22Rv1 (cell line): ENCODE data around the gene CLDN5.

Experiments used
- H3K27ac ChIP-seq: fragments of 450-650 bp; 2 replicates; pipeline ENCODE4 v1.5.1; 2017
- ZFX ChIP-seq: fragments of 450-650 bp; IDR thresholded peaks from 2 replicates; pipeline ENCODE4 v1.6.1; 2017; ENCODE audit warnings: antibody characterized with exemption, borderline replicate concordance
- TF ChIP-seq, protein P1 (sequence below): fragments of 450-650 bp; IDR thresholded peaks from 2 replicates; pipeline ENCODE4 v1.5.1; 2017; ENCODE audit warnings: mild to moderate bottlenecking

Gene CLDN5

DNA sequence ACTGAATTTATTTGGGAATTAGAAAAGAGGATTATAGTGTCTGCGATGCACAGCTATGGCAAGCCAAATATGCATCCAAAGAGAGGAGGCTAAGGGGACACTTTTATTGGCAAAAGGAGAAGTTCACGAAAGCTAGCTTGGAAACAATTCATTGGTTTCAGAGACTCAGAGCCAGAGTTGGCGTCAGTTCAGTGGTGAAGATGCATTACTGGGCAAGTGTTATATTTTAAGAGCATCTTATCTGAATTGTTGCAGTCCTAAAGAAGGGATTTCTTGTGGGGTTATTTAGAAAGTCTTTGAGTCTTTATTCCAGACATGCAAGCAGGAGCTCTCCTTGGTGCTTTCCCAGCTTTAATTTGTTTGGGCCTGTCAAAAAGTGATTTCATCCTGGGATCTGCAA is 15.0 kb downstream of the CLDN5 start:
- no peak overlapping the region for H3K27ac ChIP-seq
- TF ChIP-seq ZFX: no peak
- TF ChIP-seq, protein P1, sequence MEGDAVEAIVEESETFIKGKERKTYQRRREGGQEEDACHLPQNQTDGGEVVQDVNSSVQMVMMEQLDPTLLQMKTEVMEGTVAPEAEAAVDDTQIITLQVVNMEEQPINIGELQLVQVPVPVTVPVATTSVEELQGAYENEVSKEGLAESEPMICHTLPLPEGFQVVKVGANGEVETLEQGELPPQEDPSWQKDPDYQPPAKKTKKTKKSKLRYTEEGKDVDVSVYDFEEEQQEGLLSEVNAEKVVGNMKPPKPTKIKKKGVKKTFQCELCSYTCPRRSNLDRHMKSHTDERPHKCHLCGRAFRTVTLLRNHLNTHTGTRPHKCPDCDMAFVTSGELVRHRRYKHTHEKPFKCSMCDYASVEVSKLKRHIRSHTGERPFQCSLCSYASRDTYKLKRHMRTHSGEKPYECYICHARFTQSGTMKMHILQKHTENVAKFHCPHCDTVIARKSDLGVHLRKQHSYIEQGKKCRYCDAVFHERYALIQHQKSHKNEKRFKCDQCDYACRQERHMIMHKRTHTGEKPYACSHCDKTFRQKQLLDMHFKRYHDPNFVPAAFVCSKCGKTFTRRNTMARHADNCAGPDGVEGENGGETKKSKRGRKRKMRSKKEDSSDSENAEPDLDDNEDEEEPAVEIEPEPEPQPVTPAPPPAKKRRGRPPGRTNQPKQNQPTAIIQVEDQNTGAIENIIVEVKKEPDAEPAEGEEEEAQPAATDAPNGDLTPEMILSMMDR: no peak

- no peak for TF ChIP-seq ZFX
- TF ChIP-seq, protein P1: no peak
- no peak overlapping the region for H3K27ac ChIP-seq
Observed at GRCh38 chr22:19508024-19508776, 16.0 kb downstream of the CLDN5 start.

DNA sequence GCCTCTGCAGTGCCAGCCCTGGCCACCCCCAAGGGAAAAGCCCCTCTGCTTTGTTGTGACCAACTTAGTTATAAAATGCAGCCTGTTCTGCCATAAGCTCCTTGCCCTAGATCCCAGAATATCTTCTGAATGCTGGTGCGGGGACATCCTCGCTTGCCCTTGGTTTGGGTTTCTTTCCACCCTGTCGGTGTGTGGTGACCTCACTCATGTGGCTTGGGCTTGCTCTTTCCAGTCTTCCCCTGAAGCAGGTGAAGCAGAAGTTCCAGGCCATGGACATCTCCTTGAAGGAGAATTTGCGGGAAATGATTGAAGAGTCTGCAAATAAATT is 16.7 kb downstream of the CLDN5 start:
- TF ChIP-seq, protein P1: no peak
- no peak for TF ChIP-seq ZFX
- H3K27ac ChIP-seq: no peak overlapping the region

- no peak overlapping the region for H3K27ac ChIP-seq
- TF ChIP-seq, protein P1: no peak
- no peak for TF ChIP-seq ZFX
Observed at GRCh38 chr22:19506212-19506611, 18.0 kb downstream of the CLDN5 start.

- TF ChIP-seq ZFX: no peak
- TF ChIP-seq, protein P1: no peak
- no peak overlapping the region for H3K27ac ChIP-seq
Observed at GRCh38 chr22:19505735-19506126, 18.5 kb downstream of the CLDN5 start.

DNA sequence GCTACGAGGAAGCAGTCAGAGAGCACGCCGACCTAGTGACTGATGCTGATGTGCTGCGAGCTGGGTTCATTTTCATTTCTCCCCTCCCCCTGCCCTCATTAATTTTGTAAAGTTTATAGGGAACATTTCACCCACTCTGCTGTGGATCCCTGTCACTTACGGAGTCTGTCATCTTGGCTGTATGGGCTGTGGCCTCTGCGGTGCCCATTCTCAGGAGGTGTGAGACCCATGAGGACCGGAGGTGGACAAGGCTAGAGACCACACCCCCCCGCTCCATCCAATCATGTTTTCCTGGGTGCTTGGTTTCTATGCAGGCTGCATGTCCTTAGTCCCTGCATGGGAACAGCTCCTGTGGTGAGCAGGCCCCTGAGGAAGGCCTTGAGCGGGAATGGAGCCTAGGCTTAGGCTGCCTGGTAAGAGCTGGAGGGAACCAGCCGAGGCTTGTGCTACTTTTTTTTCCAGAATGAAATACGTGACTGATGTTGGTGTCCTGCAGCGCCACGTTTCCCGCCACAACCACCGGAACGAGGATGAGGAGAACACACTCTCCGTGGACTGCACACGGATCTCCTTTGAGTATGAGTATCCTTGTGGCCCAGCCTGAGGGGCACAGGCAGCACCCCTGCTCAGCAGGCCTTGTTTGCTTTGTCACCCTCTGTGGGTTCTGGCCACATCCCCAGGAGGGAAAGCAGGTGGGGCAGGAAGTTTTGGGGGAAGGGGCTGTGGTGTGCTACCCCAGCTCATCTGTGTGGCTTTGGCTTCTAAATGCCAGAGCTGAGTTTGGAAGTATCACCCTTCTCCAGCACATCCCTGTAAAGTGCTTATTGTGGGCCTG is 19.1 kb downstream of the CLDN5 start:
- no peak overlapping the region for H3K27ac ChIP-seq
- TF ChIP-seq ZFX: no peak
- TF ChIP-seq, protein P1: no peak

GRCh38 chr22:19503869-19504268 is 20.3 kb downstream of the CLDN5 start:
- H3K27ac ChIP-seq: no peak overlapping the region
- TF ChIP-seq, protein P1: no peak
- no peak for TF ChIP-seq ZFX
